Endothelial cell (in vitro differentiated cells): ENCODE measurements around the gene MPPE1. TPM values are rescaled to one million over a fixed set of nuclear protein-coding genes. Genes with fewer than 3 reads are reported as not detected.

ENCODE experiments used
- DNase-seq: peaks from one replicate; pipeline ENCODE4 v3.0.0; 2021; ENCODE audit warnings: low spot score
- H3K27ac Mint-ChIP-seq: one replicate; pipeline ENCODE4 v1.8.0; 2021; ENCODE audit warnings: mixed read lengths, inconsistent platforms; ENCODE audit not compliant: unreplicated experiment
- H3K27me3 Mint-ChIP-seq: one replicate; pipeline ENCODE4 v1.8.0; 2021; ENCODE audit warnings: mild to moderate bottlenecking, moderate library complexity, mixed read lengths, inconsistent platforms; ENCODE audit not compliant: unreplicated experiment
- H3K36me3 Mint-ChIP-seq: one replicate; pipeline ENCODE4 v1.8.0; 2021; ENCODE audit warnings: mild to moderate bottlenecking, low read depth, mixed read lengths, inconsistent platforms; ENCODE audit not compliant: unreplicated experiment
- H3K4me1 Mint-ChIP-seq: one replicate; pipeline ENCODE4 v1.8.0; 2021; ENCODE audit warnings: mild to moderate bottlenecking, mixed read lengths, inconsistent platforms; ENCODE audit not compliant: unreplicated experiment
- H3K4me3 Mint-ChIP-seq: one replicate; pipeline ENCODE4 v1.8.0; 2021; ENCODE audit warnings: mild to moderate bottlenecking, mixed read lengths, inconsistent platforms; ENCODE audit not compliant: unreplicated experiment
- H3K9me3 Mint-ChIP-seq: one replicate; pipeline ENCODE4 v1.8.0; 2021; ENCODE audit warnings: mixed read lengths, inconsistent platforms; ENCODE audit not compliant: unreplicated experiment
- total RNA-seq: library from RNA; stranded (reverse); fragmentation: NEBNext Ultra II Directional; extraction: Animal tissue kit (Norgen Biotek cat#: 25700); gene quantifications from one replicate; pipeline ENCODE4 v1.2.1, GENCODE V29; 2021; ENCODE audit not compliant: unreplicated experiment
- TF ChIP-seq, protein P1 (sequence below): fragments of 200-600 bp; sonication (generic); IDR thresholded peaks from one replicate; pipeline ENCODE4 v1.5.0; 2021; ENCODE audit warnings: antibody characterized with exemption; ENCODE audit not compliant: unreplicated experiment

MPPE1 gene
- total RNA-seq, 1 donor from 2014 or later: 32.8 TPM

DNA sequence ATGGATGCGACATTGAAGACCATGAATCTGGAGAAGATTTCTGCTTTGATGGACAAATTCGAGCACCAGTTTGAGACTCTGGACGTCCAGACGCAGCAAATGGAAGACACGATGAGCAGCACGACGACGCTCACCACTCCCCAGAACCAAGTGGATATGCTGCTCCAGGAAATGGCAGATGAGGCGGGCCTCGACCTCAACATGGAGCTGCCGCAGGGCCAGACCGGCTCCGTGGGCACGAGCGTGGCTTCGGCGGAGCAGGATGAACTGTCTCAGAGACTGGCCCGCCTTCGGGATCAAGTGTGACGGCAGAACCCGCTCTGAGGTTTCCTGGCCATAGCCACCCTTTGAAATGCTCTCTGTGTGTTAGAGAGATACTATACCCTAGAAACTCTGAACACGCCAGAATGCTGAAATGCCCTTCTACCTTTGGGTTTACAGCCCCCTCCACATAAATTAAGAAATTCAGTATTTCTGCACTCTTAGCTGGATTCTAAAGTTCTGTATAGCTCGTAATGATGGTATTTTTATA is 56.2 kb downstream of the MPPE1 start:
- Mint-ChIP-seq H3K36me3 (peaks cover 11% of the 10 kb centered on the region), H3K27ac (peak overlapping the region; percentile 100), H3K4me1 (peaks cover 23% of the 10 kb centered on the region), H3K4me3 (peak overlapping the region; percentile 100), H3K27me3 (peaks cover 5% of the 10 kb centered on the region), H3K9me3 (no peaks in the 10 kb centered on the region)
- TF ChIP-seq, protein P1, sequence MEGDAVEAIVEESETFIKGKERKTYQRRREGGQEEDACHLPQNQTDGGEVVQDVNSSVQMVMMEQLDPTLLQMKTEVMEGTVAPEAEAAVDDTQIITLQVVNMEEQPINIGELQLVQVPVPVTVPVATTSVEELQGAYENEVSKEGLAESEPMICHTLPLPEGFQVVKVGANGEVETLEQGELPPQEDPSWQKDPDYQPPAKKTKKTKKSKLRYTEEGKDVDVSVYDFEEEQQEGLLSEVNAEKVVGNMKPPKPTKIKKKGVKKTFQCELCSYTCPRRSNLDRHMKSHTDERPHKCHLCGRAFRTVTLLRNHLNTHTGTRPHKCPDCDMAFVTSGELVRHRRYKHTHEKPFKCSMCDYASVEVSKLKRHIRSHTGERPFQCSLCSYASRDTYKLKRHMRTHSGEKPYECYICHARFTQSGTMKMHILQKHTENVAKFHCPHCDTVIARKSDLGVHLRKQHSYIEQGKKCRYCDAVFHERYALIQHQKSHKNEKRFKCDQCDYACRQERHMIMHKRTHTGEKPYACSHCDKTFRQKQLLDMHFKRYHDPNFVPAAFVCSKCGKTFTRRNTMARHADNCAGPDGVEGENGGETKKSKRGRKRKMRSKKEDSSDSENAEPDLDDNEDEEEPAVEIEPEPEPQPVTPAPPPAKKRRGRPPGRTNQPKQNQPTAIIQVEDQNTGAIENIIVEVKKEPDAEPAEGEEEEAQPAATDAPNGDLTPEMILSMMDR: no peak
- peak; percentile 57 for DNase-seq

DNA sequence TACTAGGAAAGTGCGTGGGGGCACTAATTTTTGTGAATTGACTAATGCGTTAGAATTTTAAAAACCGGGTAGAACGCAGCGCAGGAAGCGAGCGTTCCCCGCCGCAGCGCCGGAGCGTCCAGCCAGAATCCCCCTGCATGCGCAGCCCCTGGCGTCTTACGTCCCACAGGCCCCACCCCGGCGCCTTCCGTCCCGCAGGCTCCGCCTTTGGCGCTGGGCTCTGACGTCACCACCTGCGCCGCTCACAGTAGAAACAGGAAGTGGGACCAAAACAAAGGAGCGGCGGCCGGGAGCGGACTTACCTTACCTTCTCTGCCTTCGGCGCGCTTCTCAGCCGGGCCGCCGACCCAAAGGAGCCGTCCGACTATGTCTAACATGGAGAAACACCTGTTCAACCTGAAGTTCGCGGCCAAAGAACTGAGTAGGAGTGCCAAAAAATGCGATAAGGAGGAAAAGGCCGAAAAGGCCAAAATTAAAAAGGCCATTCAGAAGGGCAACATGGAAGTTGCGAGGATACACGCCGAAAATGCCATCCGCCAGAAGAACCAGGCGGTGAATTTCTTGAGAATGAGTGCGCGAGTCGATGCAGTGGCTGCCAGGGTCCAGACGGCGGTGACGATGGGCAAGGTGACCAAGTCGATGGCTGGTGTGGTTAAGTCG is 56.8 kb downstream of the MPPE1 start, which contains the start of gene CHMP1B:
TSS of gene CHMP1B (plus strand) at position 268 of the 660 bp plus-strand sequence. CDS start at position 367, 99 bp downstream.
- DNase-seq: peak; percentile 97
- peaks cover 11% of the 10 kb centered on the region for H3K36me3 Mint-ChIP-seq
- H3K4me1 Mint-ChIP-seq: peaks cover 22% of the 10 kb centered on the region
- H3K4me3 Mint-ChIP-seq: peak within 1 kb of the TSS; percentile 100
- H3K27me3 Mint-ChIP-seq: peaks cover 5% of the 10 kb centered on the region
- peak within 1 kb of the TSS; percentile 100 for H3K27ac Mint-ChIP-seq
- TF ChIP-seq, protein P1: no peak
- H3K9me3 Mint-ChIP-seq: no peaks in the 10 kb centered on the region

DNA sequence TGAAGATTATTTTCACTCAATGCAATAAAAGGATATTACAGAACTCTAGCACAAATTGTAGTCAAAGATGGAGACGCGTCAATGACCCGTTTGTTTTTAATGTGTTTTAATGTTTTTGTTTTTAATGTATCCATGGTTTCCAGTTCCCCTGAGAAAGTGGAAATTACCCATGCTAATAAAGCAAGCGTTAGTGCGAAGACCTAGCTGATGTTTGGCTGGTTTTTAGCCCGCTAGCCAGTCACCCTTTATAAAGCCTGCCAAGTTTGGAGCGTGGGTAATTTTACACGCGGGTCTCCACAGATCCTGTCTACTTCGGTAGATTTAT is 57.3 kb downstream of the MPPE1 start:
- no peaks in the 10 kb centered on the region for H3K9me3 Mint-ChIP-seq
- no peak for DNase-seq
- peaks cover 11% of the 10 kb centered on the region for H3K36me3 Mint-ChIP-seq
- H3K27me3 Mint-ChIP-seq: peaks cover 5% of the 10 kb centered on the region
- TF ChIP-seq, protein P1: no peak
- H3K4me1 Mint-ChIP-seq: peaks cover 22% of the 10 kb centered on the region
- peak overlapping the region; percentile 100 for H3K4me3 Mint-ChIP-seq
- peak overlapping the region; percentile 100 for H3K27ac Mint-ChIP-seq

DNA sequence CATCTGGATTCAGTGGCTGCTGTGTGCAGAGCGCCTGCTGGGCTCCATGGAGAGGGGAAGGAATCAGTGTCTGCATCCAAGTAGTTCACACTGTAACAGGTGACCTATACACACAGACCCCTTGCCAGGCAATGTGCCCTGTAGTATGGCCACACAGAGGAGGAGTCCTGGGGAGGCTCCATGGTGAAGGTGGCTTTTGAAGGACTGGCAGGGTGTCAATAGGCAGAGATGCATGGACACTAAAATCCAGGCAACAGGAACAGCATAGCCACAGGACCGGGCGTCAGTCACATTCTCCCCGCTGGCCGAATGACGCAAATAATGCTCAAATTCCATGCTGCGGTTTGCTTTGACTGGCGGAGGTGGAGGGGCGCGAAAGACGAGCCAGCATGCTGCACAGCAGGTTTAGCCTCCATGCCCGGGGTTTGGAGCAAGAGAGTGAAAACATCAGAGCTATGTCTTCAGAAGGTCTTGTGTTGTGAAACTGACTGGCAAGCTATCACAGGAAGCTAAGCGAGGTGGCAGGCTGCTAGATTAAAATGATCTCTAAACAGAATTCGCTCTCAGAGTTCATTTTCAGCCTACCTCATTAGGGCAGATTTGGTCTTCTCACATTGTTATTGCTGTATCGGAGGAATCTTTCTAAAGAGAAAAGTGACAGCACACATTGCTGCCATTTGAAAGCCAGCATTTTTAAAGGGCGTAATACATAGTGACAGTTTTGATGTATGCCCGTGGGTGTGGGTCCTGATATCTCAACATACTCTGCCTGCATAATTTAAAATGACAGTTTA is 58.1 kb downstream of the MPPE1 start:
- no peak for DNase-seq
- Mint-ChIP-seq H3K4me3 (peak overlapping the region; percentile 100), H3K9me3 (no peaks in the 10 kb centered on the region), H3K27ac (peak overlapping the region; percentile 100), H3K36me3 (peaks cover 11% of the 10 kb centered on the region), H3K4me1 (peaks cover 26% of the 10 kb centered on the region), H3K27me3 (peaks cover 5% of the 10 kb centered on the region)
- TF ChIP-seq, protein P1: no peak
